Liver (tissue), 2 donors: ENCODE data around the gene NFIX.

Source experiments
- CTCF ChIP-seq: fragments of 150-350 bp; IDR thresholded peaks from 2 replicates; pipeline ENCODE4 v1.5.1; 2017; ENCODE audit warnings: improper control_type of control experiment, low read depth, low read length; ENCODE audit not compliant: missing input control
- YY1 ChIP-seq: IDR thresholded peaks from 2 replicates; pipeline ENCODE4 v1.6.1; 2016; ENCODE audit warnings: antibody characterized with exemption, mild to moderate bottlenecking
- donor health status: healthy.

GRCh38 chr19:13002166-13002898 is 7.1 kb downstream of the NFIX start:
- no peak for TF ChIP-seq YY1
- no peak for TF ChIP-seq CTCF
